ENCODE data around the gene CDA.

The CDA gene

GRCh38 chr1:20618550-20618949, 29.7 kb downstream of the CDA start:
- DNase-seq = no peak

GRCh38 chr1:20619999-20620398, 31.1 kb downstream of the CDA start:
- DNase-seq = no peak

GRCh38 chr1:20621012-20621411, 32.1 kb downstream of the CDA start:
- DNase-seq = no peak

DNA sequence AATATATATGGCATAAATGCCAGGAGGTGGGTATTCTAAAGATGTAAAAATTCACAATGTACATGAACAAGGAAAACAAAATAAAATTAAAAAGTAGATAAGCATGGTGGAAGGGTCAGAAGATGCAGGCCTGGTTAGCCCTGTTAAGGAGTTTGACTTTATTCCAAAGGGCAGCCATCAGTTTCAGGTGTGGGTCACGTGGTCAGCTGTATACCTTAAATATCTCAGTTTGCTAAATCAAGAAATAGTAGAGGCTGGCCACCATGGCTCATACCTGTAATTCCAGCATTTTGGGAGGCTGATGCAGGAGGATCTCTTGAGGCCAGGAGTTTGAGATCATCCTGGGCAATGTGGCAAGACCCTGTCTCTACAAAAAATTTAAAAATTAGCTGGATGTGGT, 35.8 kb downstream of the CDA start:
- DNase-seq = no peak

DNA sequence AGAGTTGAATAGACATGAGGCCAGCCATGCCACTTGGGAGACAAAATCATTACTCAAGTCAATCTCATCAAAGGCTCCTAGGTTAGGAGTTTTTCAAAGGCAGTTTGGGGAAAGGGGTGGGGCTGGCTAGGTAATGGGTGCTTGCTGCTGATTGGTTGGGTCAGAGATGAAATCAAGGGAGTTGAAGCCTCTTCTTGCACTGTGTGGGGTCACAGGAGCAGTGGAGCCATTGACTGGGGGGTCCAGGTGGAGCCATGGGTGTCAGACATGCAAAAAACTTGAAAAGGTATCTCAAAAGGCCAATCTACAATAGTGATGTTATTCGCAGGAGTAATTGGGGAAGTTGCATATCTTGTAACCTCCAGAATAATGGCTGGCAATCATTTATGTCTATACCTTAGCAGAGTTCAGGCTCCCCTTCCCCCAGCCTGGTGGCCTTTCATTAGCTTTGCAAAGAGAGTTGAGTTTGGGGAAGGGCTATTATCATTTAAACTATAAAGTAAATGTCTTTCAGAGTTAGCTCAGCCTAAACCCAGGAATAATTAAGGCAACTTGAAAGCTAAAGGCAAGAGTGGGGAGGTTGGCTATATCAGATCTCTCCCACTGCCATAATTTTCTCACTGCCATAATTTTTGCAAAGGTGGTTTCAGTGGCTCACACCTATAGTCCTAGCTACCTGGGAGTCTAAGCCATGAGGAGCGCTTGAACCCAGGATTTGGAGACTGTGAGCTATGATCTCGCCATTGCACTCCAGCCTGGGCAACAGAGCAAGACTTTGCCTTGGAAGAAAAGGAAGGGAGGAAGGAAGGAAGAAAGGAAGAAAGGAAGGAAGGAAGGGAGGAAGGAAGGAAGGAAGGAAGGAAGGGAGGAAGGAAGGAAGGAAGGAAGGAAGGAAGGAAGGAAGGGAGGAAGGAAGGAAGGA, 36.5 kb downstream of the CDA start:
- no peak for DNase-seq

DNA sequence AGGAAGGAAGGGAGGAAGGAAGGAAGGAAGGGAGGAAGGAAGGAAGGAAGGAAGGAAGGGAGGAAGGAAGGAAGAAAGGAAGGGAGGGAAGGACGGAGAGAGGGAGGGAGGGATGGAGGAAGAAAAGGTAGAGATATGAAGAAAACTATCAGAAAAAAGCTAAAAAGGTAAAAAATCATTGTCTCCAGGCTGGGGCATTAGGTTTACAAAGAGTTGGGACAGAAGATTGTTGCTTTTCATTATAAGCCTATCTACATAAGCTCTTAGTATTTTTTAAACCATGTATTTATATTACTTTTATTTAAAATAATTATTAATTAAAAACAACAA, 37.2 kb downstream of the CDA start:
- DNase-seq = no peak

- DNase-seq = no peak
Observed at GRCh38 chr1:20626524-20626923, 37.6 kb downstream of the CDA start.

DNA sequence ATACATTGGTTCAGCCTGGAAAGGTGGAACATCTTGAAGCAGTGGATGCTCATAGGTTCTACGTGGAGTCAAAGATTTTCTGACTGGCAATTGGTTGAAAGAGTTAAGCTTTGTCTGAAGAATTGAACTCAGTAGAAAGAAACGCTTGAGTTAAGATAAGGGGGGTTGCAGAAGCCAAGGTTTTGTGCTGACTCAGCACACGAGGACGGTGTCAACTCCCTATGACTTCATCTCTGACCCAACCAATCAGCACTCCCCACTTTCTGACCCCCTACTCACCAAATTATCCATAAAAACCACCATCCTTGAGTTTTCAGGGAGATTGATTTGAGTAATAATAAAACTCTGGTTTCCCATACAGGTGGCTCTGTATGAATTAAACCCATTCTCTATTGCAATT, 41.8 kb downstream of the CDA start:
- DNase-seq = no peak

- DNase-seq = no peak
Observed at GRCh38 chr1:20632386-20632785, 43.5 kb downstream of the CDA start.

GRCh38 chr1:20633190-20634064, 44.5 kb downstream of the CDA start, which contains the start of gene PINK1:
TSS of gene PINK1 (plus strand) at chr1:20633458. CDS start at chr1:20633549, 91 bp downstream.
- DNase-seq = peak; percentile 99

DNA sequence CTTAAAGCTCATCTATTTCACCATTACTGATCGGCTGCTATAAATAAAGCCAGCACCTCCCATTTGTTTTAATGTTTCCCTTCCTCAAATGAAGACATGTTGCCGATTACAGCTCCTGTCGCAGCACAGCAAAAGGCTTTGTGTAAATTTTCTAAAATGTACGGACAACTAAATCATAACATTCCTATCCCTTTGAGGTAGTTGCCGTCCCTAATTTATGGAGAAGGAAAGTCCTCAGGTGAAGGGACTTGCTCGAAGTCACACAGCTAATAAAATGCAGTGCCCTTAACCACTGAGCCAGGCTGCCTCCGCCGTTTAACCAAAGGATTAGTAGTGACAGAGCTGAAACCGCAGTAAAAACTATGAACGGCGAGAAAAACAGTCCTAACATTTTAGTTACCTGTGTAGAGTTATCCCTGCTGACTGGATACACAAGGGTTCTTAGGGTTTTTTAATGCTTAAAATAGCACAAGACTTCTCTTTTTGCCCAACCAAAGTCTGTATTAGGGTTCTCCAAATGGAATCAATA, 45.2 kb downstream of the CDA start:
- peak; percentile 60 for DNase-seq

- DNase-seq = no peak
Observed at GRCh38 chr1:20634594-20635084, 45.7 kb downstream of the CDA start.

GRCh38 chr1:20636785-20637347, 48.0 kb downstream of the CDA start:
- no peak for DNase-seq

DNA sequence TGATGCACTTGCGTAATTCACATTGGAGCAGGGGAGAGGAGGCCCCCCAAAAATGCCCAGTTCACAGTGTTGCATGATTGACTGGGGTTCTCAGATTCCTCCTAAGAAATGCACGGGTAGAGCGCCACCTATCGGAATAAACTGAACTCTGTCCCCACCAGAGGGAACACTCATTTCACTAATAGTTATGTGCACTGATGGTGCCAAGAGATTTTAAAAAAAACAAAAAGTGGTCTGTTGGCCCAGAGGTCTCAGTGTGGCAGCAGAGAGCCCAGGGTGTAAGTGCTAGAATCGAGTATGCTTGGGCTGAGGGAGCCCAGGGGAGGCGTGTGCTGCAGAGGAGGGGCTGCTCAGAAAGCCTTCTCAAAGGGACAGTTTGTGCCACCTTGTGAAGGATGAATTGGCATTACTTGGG, 51.3 kb downstream of the CDA start:
- peak; percentile 75 for DNase-seq

DNA sequence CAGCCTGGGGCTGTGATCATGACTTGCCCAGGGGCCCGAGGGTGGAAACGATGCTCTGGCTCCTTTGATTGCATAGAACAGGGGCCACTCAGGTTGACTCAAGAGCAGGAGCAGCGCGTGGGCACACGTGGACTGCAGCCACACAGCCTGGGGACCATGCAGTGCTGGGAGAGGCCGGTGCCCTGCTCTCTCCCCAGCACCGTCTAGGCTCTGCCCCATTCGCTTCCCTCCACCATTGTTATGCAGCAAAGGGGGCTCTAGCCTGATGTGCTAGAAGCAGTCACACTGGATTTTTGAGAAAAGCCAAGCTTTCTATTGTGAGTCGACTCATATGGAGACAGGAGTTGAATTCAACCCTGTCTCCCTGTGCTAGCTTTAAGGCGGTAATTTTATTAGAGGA, 53.1 kb downstream of the CDA start:
- DNase-seq = no peak

GRCh38 chr1:20643080-20643479, 54.2 kb downstream of the CDA start:
- no peak for DNase-seq

- DNase-seq = no peak
Observed at GRCh38 chr1:20644416-20644815, 55.5 kb downstream of the CDA start.

DNA sequence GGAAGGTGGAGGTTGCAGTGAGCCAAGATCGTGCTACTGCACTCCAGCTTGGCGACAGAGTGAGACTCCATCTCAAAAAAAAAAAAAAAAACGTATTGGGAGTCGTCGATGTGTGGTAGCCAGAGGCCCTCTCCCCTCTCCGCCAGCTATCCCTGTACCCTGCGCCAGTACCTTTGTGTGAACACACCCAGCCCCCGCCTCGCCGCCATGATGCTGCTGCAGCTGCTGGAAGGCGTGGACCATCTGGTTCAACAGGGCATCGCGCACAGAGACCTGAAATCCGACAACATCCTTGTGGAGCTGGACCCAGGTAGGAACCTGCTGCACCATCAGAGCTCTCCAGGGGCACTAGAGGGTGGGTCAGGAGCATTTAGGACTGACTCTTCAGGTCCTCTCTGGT, 56.5 kb downstream of the CDA start:
- no peak for DNase-seq

GRCh38 chr1:20648438-20648837, 59.5 kb downstream of the CDA start:
- no peak for DNase-seq

DNA sequence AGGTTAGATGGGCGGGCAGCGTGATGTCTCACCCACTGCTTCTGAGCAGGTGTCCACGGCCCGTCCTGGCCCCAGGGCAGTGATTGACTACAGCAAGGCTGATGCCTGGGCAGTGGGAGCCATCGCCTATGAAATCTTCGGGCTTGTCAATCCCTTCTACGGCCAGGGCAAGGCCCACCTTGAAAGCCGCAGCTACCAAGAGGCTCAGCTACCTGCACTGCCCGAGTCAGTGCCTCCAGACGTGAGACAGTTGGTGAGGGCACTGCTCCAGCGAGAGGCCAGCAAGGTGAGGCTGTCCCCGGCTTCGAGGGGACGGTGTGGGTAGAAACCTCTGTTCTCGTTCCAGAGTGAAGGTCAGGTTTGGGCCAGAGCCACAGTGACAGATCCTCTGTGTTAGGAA, 60.0 kb downstream of the CDA start:
- no peak for DNase-seq

DNA sequence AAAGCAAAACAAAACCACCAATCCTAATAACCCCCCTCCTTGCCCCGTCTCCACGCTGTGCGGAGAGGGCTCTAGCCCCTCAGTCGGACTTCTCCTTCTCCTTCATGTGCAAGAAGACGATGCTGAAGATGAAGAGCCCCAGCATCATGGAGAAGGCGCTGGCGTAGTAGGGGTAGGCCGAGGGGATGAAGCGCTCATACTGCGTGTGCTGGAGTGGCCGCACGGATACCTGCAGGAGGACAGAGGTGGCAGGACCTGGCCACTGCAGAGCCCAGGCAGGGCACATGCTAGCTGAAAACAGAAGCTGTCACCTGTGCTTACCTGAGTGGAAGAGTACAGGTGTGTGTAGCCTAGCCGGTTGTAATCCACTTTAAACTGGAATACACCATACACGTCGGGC, 63.4 kb downstream of the CDA start:
- no peak for DNase-seq

DNA sequence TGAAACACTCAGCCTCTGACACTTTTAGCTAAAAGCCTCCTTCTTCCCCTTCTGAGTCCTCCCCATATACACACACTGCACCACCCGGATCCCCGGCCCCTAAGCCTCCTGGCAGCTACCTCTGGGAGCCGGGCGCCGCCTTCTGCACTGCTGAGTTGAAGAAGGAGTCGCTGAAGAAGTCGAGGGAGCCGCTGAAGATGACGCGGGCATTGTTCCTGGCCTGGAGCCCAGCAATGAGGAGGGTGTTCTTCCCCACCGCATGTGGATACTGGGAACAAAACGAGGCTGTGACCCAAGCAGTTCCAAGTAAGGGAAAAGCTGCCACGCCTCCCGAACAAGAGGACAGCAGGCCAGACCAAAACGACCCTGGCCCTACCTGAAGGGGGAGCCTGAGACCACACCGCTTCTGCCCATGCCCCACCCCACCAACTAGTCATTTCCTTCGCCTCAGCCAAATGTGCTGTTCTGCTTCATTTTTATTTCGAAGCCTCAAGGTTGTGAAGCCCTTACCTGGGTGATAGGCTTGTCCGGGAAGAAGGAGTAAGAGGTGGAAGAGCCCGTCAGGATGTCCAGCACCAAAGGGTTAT, 65.3 kb downstream of the CDA start:
- no peak for DNase-seq

DNA sequence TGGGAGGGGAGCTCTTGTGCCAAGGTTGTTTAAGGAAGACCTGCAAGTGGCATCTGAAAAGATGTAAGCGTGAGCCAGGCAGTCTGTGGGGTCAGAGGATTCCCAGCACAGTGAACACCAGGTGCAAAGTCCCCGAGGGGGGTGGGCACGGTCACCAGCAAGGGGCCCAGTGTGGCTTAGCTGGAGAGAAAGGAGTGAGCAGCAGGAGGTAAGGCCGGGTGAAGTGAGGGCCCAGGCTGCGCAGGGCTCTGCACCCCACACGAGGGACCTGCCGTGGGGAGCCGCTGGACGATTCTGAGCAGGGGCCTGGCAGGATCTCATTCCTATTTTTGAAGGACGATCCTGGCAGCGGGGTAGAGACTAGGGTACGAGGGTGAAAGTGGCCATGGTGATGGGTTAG, 68.1 kb downstream of the CDA start:
- no peak for DNase-seq
